ENCODE measurements around the gene POTEF.
"Not testable (repeated sequence)": the region's sequence is repeated elsewhere in the genome, so short reads cannot be mapped to it uniquely, and the experiment has no call there.

The POTEF gene

GRCh38 chr2:130127726-130128125, 1.3 kb downstream of the POTEF start:
- not testable (repeated sequence) for DNase-seq

- not testable (repeated sequence) for DNase-seq
These were observed 8.1 kb downstream of the POTEF start for GRCh38 chr2:130120924-130121323.

GRCh38 chr2:130102597-130103363, 26.2 kb downstream of the POTEF start:
- DNase-seq: not testable (repeated sequence)

- DNase-seq: not testable (repeated sequence)
These were observed 66.4 kb downstream of the POTEF start for GRCh38 chr2:130062645-130063044.

- DNase-seq: not testable (repeated sequence)
These were observed 69.0 kb downstream of the POTEF start for GRCh38 chr2:130059982-130060381.

GRCh38 chr2:130056336-130056735, 72.7 kb downstream of the POTEF start:
- DNase-seq: not testable (repeated sequence)

- DNase-seq: not testable (repeated sequence)
These were observed 75.7 kb downstream of the POTEF start for GRCh38 chr2:130053217-130053911.

- not testable (repeated sequence) for DNase-seq
These were observed 76.6 kb downstream of the POTEF start for GRCh38 chr2:130052376-130052775.

- DNase-seq: not testable (repeated sequence)
These were observed 80.6 kb downstream of the POTEF start for GRCh38 chr2:130048422-130048821.

- DNase-seq: not testable (repeated sequence)
These were observed 90.8 kb downstream of the POTEF start for GRCh38 chr2:130038265-130038603.

GRCh38 chr2:130025931-130026330, 103.1 kb downstream of the POTEF start:
- not testable (repeated sequence) for DNase-seq

Data from GF-D8 (cell line).